Measurements from ENCODE around the gene SEMA4B. TPM values are rescaled to one million over a fixed set of nuclear protein-coding genes. Genes with fewer than 3 reads are reported as not detected.

SEMA4B gene
- total RNA-seq, 1 experiment from 2014 or later, result 32.5 TPM

DNA sequence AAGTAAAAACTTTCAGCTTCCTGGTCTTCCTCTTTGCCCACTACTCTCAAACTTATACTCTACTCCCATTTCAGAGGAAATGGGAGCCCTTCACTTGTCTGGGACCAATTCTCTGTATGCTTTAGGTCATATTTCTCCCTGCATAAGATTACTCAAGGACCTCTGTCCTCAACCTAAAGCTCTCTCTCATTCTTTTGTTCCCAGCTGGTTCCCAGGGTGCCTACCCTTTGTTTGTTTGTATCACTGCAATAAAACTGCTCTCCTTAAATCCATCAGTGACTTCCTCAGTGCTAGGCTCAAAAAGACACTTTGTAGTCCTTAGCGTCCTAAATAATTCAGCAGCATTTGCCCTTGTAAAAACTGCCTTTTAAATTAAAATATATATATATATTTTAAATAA is 67.3 kb downstream of the SEMA4B start:
- H3K56ac ChIP-seq (ENCODE audit: insufficient read length, low read depth, low read length), result no peak overlapping the region
- H2BK120ac ChIP-seq (ENCODE audit: low read depth, low read length, poor library complexity, severe bottlenecking), result no peak overlapping the region
- H3K23ac ChIP-seq (ENCODE audit: insufficient read length, low read depth, low read length), result no peak overlapping the region
- no peak for DNase-seq
- peak overlapping the region; percentile 57 to 96; a peak in 4 of 5 replicates for H3K4me3 Mint-ChIP-seq
- H3K79me1 ChIP-seq (ENCODE audit: insufficient read depth, low read depth, low read length, poor library complexity, severe bottlenecking), result no peaks in the 10 kb centered on the region
- H4K5ac ChIP-seq (ENCODE audit: insufficient read length, low read depth, low read length), result no peak overlapping the region
- H2BK12ac ChIP-seq (ENCODE audit: insufficient read length, low read depth, low read length), result no peak overlapping the region
- TF ChIP-seq, protein P1, sequence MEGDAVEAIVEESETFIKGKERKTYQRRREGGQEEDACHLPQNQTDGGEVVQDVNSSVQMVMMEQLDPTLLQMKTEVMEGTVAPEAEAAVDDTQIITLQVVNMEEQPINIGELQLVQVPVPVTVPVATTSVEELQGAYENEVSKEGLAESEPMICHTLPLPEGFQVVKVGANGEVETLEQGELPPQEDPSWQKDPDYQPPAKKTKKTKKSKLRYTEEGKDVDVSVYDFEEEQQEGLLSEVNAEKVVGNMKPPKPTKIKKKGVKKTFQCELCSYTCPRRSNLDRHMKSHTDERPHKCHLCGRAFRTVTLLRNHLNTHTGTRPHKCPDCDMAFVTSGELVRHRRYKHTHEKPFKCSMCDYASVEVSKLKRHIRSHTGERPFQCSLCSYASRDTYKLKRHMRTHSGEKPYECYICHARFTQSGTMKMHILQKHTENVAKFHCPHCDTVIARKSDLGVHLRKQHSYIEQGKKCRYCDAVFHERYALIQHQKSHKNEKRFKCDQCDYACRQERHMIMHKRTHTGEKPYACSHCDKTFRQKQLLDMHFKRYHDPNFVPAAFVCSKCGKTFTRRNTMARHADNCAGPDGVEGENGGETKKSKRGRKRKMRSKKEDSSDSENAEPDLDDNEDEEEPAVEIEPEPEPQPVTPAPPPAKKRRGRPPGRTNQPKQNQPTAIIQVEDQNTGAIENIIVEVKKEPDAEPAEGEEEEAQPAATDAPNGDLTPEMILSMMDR (conservative IDR thresholded peaks at IDR 0.05), result no peak
- no peaks in the 10 kb centered on the region for H4K20me1 ChIP-seq (ENCODE audit: control insufficient read depth, insufficient read depth, insufficient read length)
- no peak overlapping the region for H2BK20ac ChIP-seq (ENCODE audit: low read depth, low read length, poor library complexity, severe bottlenecking)
- H3K9me3 Mint-ChIP-seq, result no peaks in the 10 kb centered on the region
- no peak overlapping the region for H3T11ph ChIP-seq (ENCODE audit: low read length)
- no peak overlapping the region for H4K8ac ChIP-seq (replicated peaks; ENCODE audit: insufficient read length, low read depth, low read length)
- H3K9ac ChIP-seq (ENCODE audit: extremely low read depth, insufficient read length, low read length), result no peak overlapping the region
- H3K4me1 Mint-ChIP-seq, result peaks cover 30 to 37% of the 10 kb centered on the region in 2 experiments
- H3K14ac ChIP-seq (ENCODE audit: insufficient read depth, low read length), result no peak overlapping the region
- no peak overlapping the region for H3K4ac ChIP-seq (ENCODE audit: low read depth, low read length)
- H3K36me3 Mint-ChIP-seq (ENCODE audit: insufficient read depth in 1 of 3, low read depth in 3 of 3), result peaks cover 30 to 57% (median 49%) of the 10 kb centered on the region in 3 experiments; a peak in 6 of 7 replicates
- H3K23me2 ChIP-seq (ENCODE audit: insufficient read length, low read depth, low read length, poor library complexity, severe bottlenecking), result peaks cover 8% of the 10 kb centered on the region
- no peak overlapping the region for H4K91ac ChIP-seq (ENCODE audit: insufficient read length, low read depth, low read length)
- no peaks in the 10 kb centered on the region; the same call in 1 of the 2 replicates for H3K4me1 ChIP-seq (ENCODE audit: insufficient read depth, low read length)
- no peak overlapping the region for H3K18ac ChIP-seq (ENCODE audit: insufficient read length, low read depth, low read length)
- H3K27me3 ChIP-seq (ENCODE audit: insufficient read depth, low read length), result no peaks in the 10 kb centered on the region; the same call in 1 of the 2 replicates
- H3K27ac ChIP-seq (ENCODE audit: insufficient read length, low read depth, low read length), result no peak overlapping the region
- no peaks in the 10 kb centered on the region for H3K9me3 ChIP-seq (ENCODE audit: control insufficient read depth, low read depth, low read length)
- no peak overlapping the region for H2AFZ ChIP-seq (ENCODE audit: low read length)
- H2BK5ac ChIP-seq (ENCODE audit: insufficient read length, low read length), result no peak overlapping the region
- H3K27ac Mint-ChIP-seq, result peak overlapping the region; percentile 3 to 85 (median 31); a peak in 6 of 7 replicates
- H3K79me2 ChIP-seq (ENCODE audit: insufficient read depth, low read length), result peaks cover 9% of the 10 kb centered on the region; the same call in 1 of the 2 replicates
- WGBS (ENCODE audit: extremely low coverage, insufficient read length, low lambda C conversion rate), result no CpG with 5 or more reads among the region's 1 CpG
- no peak overlapping the region for H2AK5ac ChIP-seq (ENCODE audit: insufficient read length, low read length)
- no peak overlapping the region for H2BK15ac ChIP-seq (ENCODE audit: low read depth, low read length)
- H3K27me3 Mint-ChIP-seq (ENCODE audit: low read depth), result no peaks in the 10 kb centered on the region; the same call in 1 of the 2 replicates
- H3K4me2 ChIP-seq (ENCODE audit: insufficient read depth, insufficient read length, low read length), result no peak overlapping the region

Measured in H9 (cell line).